ENCODE measurements around the gene RAB34.

RAB34 gene

DNA sequence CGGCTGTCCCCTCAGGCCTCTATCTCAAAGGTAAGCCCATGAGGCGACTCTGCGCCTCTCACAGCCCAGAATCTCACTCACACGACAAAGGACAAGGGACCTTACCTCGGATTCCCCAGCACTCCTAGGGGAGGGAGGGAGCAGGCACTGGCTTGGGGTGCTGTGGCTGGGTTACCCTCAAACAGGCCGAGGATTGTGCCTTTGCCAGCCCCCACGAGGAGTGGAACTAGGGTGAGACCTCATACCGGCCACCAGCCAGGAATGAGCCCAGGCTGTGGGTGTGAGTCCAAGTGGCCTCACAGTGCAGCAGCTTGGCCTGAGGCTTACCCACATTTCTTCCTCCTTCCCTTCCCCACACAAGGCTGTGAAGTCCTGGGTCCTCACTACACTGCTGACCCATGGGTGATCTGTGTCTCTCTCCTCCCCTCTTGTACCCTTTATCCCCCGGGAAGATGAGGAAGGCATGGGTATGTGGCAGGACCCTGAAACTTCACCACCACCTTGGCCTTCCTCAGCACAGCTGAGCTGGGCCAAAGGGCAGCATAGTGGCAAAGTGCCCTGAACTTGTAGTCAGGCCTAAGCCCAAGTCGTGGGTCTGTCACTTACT lies 11.8 kb downstream of the RAB34 start:
- Histone ChIP-seq H3K4me3 (ENCODE audit: insufficient read depth, low read length, poor library complexity, severe bottlenecking) (no peak overlapping the region), H3K9ac (ENCODE audit: low read length) (no peak overlapping the region), H3K79me2 (ENCODE audit: insufficient read depth, low read length) (no peaks in the 10 kb centered on the region), H3K27me3 (ENCODE audit: low read length) (no peaks in the 10 kb centered on the region), H2AFZ (ENCODE audit: low read depth, low read length, severe bottlenecking) (no peak overlapping the region), H3K27ac (ENCODE audit: low read depth, low read length) (no peak overlapping the region), H3K4me2 (ENCODE audit: low read depth, low read length, poor library complexity, severe bottlenecking) (no peak overlapping the region), H3K36me3 (ENCODE audit: low read length) (no peaks in the 10 kb centered on the region), H3F3A (ENCODE audit: insufficient read depth) (no peaks in the 10 kb centered on the region; the same call in 1 of the 2 replicates), H3K9me2 (replicated peaks; ENCODE audit: insufficient read depth, low read length) (no peaks in the 10 kb centered on the region), H3K9me3 (ENCODE audit: insufficient read depth, low read length) (no peaks in the 10 kb centered on the region), H4K20me1 (ENCODE audit: low read depth, low read length) (no peaks in the 10 kb centered on the region)
- no peak for TF ChIP-seq EZH2phosphoT487 (conservative IDR thresholded peaks at IDR 0.05; ENCODE audit: low read length)
- TF ChIP-seq, protein P1, sequence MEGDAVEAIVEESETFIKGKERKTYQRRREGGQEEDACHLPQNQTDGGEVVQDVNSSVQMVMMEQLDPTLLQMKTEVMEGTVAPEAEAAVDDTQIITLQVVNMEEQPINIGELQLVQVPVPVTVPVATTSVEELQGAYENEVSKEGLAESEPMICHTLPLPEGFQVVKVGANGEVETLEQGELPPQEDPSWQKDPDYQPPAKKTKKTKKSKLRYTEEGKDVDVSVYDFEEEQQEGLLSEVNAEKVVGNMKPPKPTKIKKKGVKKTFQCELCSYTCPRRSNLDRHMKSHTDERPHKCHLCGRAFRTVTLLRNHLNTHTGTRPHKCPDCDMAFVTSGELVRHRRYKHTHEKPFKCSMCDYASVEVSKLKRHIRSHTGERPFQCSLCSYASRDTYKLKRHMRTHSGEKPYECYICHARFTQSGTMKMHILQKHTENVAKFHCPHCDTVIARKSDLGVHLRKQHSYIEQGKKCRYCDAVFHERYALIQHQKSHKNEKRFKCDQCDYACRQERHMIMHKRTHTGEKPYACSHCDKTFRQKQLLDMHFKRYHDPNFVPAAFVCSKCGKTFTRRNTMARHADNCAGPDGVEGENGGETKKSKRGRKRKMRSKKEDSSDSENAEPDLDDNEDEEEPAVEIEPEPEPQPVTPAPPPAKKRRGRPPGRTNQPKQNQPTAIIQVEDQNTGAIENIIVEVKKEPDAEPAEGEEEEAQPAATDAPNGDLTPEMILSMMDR (IDR thresholded peaks at IDR 0.05; ENCODE audit: insufficient read depth, low read length, poor library complexity, severe bottlenecking), result no peak

DNA sequence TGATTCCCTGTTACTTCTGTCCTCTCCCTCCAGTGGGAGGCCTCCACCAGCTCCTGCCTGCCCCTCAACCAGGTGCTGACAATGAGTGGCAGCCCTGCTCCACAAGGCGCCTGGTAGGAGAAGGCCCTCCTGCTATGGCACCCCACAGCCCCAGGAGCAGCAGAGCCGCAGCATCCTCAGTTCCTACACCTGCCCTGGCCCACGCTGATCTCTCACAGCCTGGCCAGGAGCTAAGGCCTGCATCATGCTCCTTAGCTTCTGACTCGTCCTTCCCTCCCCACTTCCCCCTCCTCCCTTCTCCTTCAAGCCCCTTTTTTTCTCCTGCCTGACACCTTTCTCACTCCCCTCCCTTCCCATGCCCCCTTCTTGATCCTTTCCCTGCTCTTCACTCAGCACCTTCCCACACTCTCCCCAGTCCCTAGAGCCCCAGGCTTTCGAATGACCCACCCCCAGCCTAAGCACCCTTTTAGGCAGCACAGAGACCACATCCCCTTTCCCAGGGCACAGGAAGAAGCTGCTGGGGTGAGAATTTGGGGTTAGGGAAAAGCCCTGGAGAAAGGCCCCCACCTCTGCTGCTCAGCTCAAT lies 12.5 kb downstream of the RAB34 start:
- no peaks in the 10 kb centered on the region for H3K9me3 ChIP-seq (ENCODE audit: insufficient read depth, low read length)
- no peak overlapping the region for H3K4me3 ChIP-seq (ENCODE audit: insufficient read depth, low read length, poor library complexity, severe bottlenecking)
- H2AFZ ChIP-seq (ENCODE audit: low read depth, low read length, severe bottlenecking), result no peak overlapping the region
- H3K27me3 ChIP-seq (ENCODE audit: low read length), result no peaks in the 10 kb centered on the region
- TF ChIP-seq, protein P1 (IDR thresholded peaks at IDR 0.05; ENCODE audit: insufficient read depth, low read length, poor library complexity, severe bottlenecking), result no peak
- TF ChIP-seq EZH2phosphoT487 (conservative IDR thresholded peaks at IDR 0.05; ENCODE audit: low read length), result no peak
- H3K79me2 ChIP-seq (ENCODE audit: insufficient read depth, low read length), result no peaks in the 10 kb centered on the region
- no peaks in the 10 kb centered on the region for H3K36me3 ChIP-seq (ENCODE audit: low read length)
- no peak overlapping the region for H3K27ac ChIP-seq (ENCODE audit: low read depth, low read length)
- no peaks in the 10 kb centered on the region for H4K20me1 ChIP-seq (ENCODE audit: low read depth, low read length)
- H3K9ac ChIP-seq (ENCODE audit: low read length), result no peak overlapping the region
- H3F3A ChIP-seq (ENCODE audit: insufficient read depth), result no peaks in the 10 kb centered on the region; the same call in 1 of the 2 replicates
- H3K4me2 ChIP-seq (ENCODE audit: low read depth, low read length, poor library complexity, severe bottlenecking), result no peak overlapping the region
- no peaks in the 10 kb centered on the region for H3K9me2 ChIP-seq (replicated peaks; ENCODE audit: insufficient read depth, low read length)

DNA sequence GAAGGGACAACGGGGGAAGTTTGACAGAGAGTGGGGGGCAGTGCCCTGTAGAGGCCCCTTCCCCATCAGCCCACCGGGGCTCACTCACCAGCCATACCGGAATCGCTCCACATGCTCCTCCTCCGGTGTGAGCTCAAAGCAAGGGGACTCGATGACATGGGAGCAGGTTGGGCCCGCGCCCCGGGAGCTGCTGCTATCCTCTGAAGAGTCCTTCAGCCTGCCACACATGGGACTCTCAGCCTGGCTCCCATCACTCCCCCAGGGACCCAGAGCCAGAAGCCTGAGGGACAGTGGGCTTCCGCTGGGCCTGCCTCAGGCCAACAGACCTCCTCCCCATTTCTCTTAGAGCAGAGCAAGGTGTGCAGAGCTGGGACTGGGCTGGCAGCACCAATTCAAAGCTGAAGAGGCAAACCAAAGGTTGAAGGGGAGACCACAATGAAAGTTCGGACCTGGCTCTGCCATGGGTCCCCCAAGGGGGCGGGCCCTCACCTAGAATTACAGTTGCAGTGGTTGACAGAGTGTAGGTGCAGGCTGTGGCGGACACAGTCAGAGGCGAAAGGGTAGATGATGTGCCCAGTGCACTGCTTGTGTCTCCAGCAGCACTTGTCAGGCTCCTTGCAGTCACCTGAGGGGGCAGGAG lies 13.3 kb downstream of the RAB34 start:
- Histone ChIP-seq H3K9ac (ENCODE audit: low read length) (no peak overlapping the region), H4K20me1 (ENCODE audit: low read depth, low read length) (no peaks in the 10 kb centered on the region), H3K27me3 (ENCODE audit: low read length) (no peaks in the 10 kb centered on the region), H2AFZ (ENCODE audit: low read depth, low read length, severe bottlenecking) (no peak overlapping the region), H3K79me2 (ENCODE audit: insufficient read depth, low read length) (no peaks in the 10 kb centered on the region), H3K4me2 (ENCODE audit: low read depth, low read length, poor library complexity, severe bottlenecking) (no peak overlapping the region), H3K36me3 (ENCODE audit: low read length) (no peaks in the 10 kb centered on the region; the same call in 1 of the 2 replicates), H3F3A (ENCODE audit: insufficient read depth) (no peaks in the 10 kb centered on the region; the same call in 1 of the 2 replicates), H3K9me3 (ENCODE audit: insufficient read depth, low read length) (no peaks in the 10 kb centered on the region), H3K9me2 (replicated peaks; ENCODE audit: insufficient read depth, low read length) (no peaks in the 10 kb centered on the region), H3K4me3 (ENCODE audit: insufficient read depth, low read length, poor library complexity, severe bottlenecking) (no peak overlapping the region), H3K27ac (ENCODE audit: low read depth, low read length) (no peak overlapping the region)
- no peak for TF ChIP-seq EZH2phosphoT487 (conservative IDR thresholded peaks at IDR 0.05; ENCODE audit: low read length)
- TF ChIP-seq, protein P1 (IDR thresholded peaks at IDR 0.05; ENCODE audit: insufficient read depth, low read length, poor library complexity, severe bottlenecking), result no peak

All from SU-DHL-6 (cell line).